Testis (tissue), 2 donors: Measurements from ENCODE around the gene MAP7.

Experiments
- CTCF ChIP-seq, 3 experiments: fragments of 450-650 bp in 2 of 3; fragments of 200-600 bp in 1 of 3; sonication (generic) in 1 of 3; IDR thresholded peaks; one replicate each; pipeline ENCODE4 v1.5.1; 2016 to 2019; ENCODE audit warnings: antibody characterized with exemption in 3 of 3, mild to moderate bottlenecking in 2 of 3, moderate library complexity in 1 of 3
- POLR2A ChIP-seq: fragments of 450-650 bp; IDR thresholded peaks from one replicate; pipeline ENCODE4 v1.6.1; 2017; ENCODE audit warnings: antibody characterized with exemption, mild to moderate bottlenecking, moderate library complexity

GRCh38 chr6:136511397-136511796, 38.8 kb downstream of the MAP7 start:
- no peak for TF ChIP-seq CTCF (IDR thresholded peaks at IDR 0.05)
- no peak for TF ChIP-seq POLR2A
